Right lobe of liver (tissue), 6 donors: Measurements from ENCODE around the gene MAMDC4. TPM values are rescaled to one million over a fixed set of nuclear protein-coding genes. Genes with fewer than 3 reads are reported as not detected.
A peak's percentile ranks its signal among the peaks of the same experiment; 100 is the strongest.

ENCODE experiments used
- ATAC-seq, 4 donors: fragments of 200-7000 bp; cut with Tn5 transposase; one replicate each; pipeline ENCODE4 v1.9.1; 2020; ENCODE audit warnings: mild to moderate bottlenecking in 4 of 4, moderate library complexity in 4 of 4
- DNase-seq, 3 donors: peaks; one replicate each; pipeline ENCODE4 v3.0.0-alpha.2; 2020
- H3K27ac ChIP-seq, 3 donors: fragments of 200-600 bp; one replicate each; pipeline ENCODE4 v1.8.0; 2022
- H3K27me3 ChIP-seq, 2 donors: fragments of 200-600 bp; one replicate each; pipeline ENCODE4 v1.8.0; 2022
- H3K36me3 ChIP-seq, 4 donors: fragments of 200-600 bp; sonication (generic) in 1 of 4; one replicate each; pipeline versions ENCODE4 v1.5.1 to v1.8.0; 2017 to 2022; ENCODE audit warnings: control low read depth in 1 of 4
- H3K4me1 ChIP-seq, 4 donors: fragments of 200-600 bp; sonication (generic) in 1 of 4; one replicate each; pipeline versions ENCODE4 v1.5.1 to v1.8.0; 2017 to 2022; ENCODE audit warnings: control low read depth in 1 of 4
- H3K4me3 ChIP-seq, 3 donors: fragments of 200-600 bp; one replicate each; pipeline ENCODE4 v1.8.0; 2022
- H3K9me3 ChIP-seq, 4 donors: fragments of 200-600 bp; sonication (generic) in 1 of 4; one replicate each; pipeline versions ENCODE4 v1.5.1 to v1.8.0; 2017 to 2022; ENCODE audit warnings: control low read depth in 1 of 4
- CTCF ChIP-seq, 4 donors: fragments of 200-600 bp in 3 of 4; fragments of 450-650 bp in 1 of 4; IDR thresholded peaks; one replicate each; pipeline versions ENCODE4 v1.5.1 to v1.8.0; 2016 to 2022; ENCODE audit warnings: antibody characterized with exemption in 4 of 4, mild to moderate bottlenecking in 2 of 4
- POLR2A ChIP-seq: fragments of 450-650 bp; IDR thresholded peaks from one replicate; pipeline ENCODE4 v1.6.1; 2017; ENCODE audit warnings: antibody characterized with exemption, mild to moderate bottlenecking
- WGBS: methylation state at CpG from one replicate; pipeline ENCODE4 v1.1.6; 2018; ENCODE audit warnings: low coverage, low lambda C conversion rate; ENCODE audit not compliant: insufficient coverage; ENCODE audit errors: missing lambda C conversion rate; 5-methylcytosine and 5-hydroxymethylcytosine counted together
- intact Hi-C, 2 donors: fragments of 100-400 bp; cut with DNase I; formaldehyde crosslinking; loops; one replicate each; pipeline versions ENCODE4 v1.11.2 to v1.14.1; 2022
- total RNA-seq, 6 experiments: library from RNA; depleted of rRNA in 2 of 6; stranded (reverse); fragments of >200 nt in 2 of 6; fragmentation: NEBNext Ultra II Directional in 3 of 6; extraction: Animal tissue kit (Norgen Biotek cat#: 25700) in 3 of 6; gene quantifications; one replicate each; pipeline versions ENCODE4 v1.1.0 to v1.2.4, GENCODE V29; 2016 to 2023
- donor health status: DM: no; HTN: yes; CAD: no.
- donor health status: DM: no; HTN: no; CAD: no.
- donor health status: DM: no; HTN: no; CAD: no.
- donor health status: DM: no; HTN: yes; CAD: no.
- donor health status: DM: no; HTN: yes; CAD: no.

Gene MAMDC4
- total RNA-seq, 6 experiments from 2014 or later = 5.7 to 27.9 (median 22.5) TPM

GRCh38 chr9:136820971-136821825 lies 30.9 kb upstream of the MAMDC4 start:
- H3K4me1 ChIP-seq = no peaks in the 10 kb centered on the region
- peaks cover 0 to 18% (median 0%) of the 10 kb centered on the region in 4 donors for H3K36me3 ChIP-seq
- H3K27me3 ChIP-seq = no peaks in the 10 kb centered on the region
- WGBS = 79% methylated on average over 16 of the region's 83 CpGs
- H3K4me3 ChIP-seq = peak overlapping the region in 2 of 3 donors; percentile 9 to 26
- intact Hi-C loops = no loop called here
- H3K27ac ChIP-seq = peak overlapping the region in 1 of 3 donors; percentile 10
- ATAC-seq (peak; percentile 33 to 55 (median 38)), DNase-seq (peak in 1 of 3 donors; percentile 49)
- TF ChIP-seq POLR2A = no peak
- no peak for TF ChIP-seq CTCF (IDR thresholded peaks at IDR 0.05)
- H3K9me3 ChIP-seq = no peaks in the 10 kb centered on the region

- no peaks in the 10 kb centered on the region for H3K4me1 ChIP-seq
- no peak overlapping the region for H3K27ac ChIP-seq
- TF ChIP-seq CTCF (IDR thresholded peaks at IDR 0.05) = no peak
- no peak for TF ChIP-seq POLR2A
- intact Hi-C loops = no loop called here
- DNase-seq (peak in 2 of 3 donors; percentile 40 to 45), ATAC-seq (peak in 1 of 4 donors; percentile 5)
- H3K4me3 ChIP-seq = peak overlapping the region in 2 of 3 donors; percentile 9 to 26
- H3K36me3 ChIP-seq = peaks cover 0 to 23% (median 0%) of the 10 kb centered on the region in 4 donors
- 83% methylated on average over 19 of the region's 42 CpGs for WGBS
- H3K27me3 ChIP-seq = no peaks in the 10 kb centered on the region
- no peaks in the 10 kb centered on the region for H3K9me3 ChIP-seq
Observed at GRCh38 chr9:136821826-136822544, 30.2 kb upstream of the MAMDC4 start.

GRCh38 chr9:136823136-136824046 lies 28.8 kb upstream of the MAMDC4 start:
- ATAC-seq (no peak), DNase-seq (peak in 1 of 3 donors; percentile 51)
- no peaks in the 10 kb centered on the region for H3K4me1 ChIP-seq
- H3K27ac ChIP-seq = no peak overlapping the region
- no peak overlapping the region for H3K4me3 ChIP-seq
- no peaks in the 10 kb centered on the region for H3K9me3 ChIP-seq
- no peaks in the 10 kb centered on the region for H3K27me3 ChIP-seq
- intact Hi-C loops = no loop called here
- peaks cover 0 to 23% (median 0%) of the 10 kb centered on the region in 4 donors for H3K36me3 ChIP-seq
- TF ChIP-seq CTCF (IDR thresholded peaks at IDR 0.05) (no peak), POLR2A (no peak)
- 98% methylated on average over 7 of the region's 30 CpGs for WGBS
